Measurements from ENCODE around the gene PDE4D.
"Not testable (repeated sequence)": the region's sequence is repeated elsewhere in the genome, so short reads cannot be mapped to it uniquely, and the experiment has no call there.

DNA sequence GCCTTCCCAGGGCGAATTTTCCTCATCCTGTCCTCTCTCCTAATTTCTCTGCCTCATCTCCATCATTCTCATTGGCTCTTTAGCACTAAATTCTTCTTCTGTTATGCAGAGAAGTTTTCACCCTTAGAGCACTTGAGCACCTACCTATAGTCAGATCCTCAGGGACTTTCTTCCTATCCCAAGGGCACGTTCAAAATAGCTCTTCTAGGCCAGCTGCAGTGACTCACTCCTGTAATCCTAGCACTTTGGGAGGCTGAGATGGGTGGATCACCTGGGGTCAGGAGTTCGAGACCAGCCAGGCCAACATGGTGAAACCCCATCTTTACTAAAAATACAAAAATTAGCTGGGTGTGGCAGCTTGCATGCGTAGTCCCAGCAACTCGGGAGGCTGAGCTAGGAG is 320.0 kb downstream of the PDE4D start:
- not testable (repeated sequence) for TF ChIP-seq CTCF, EP300 (IDR thresholded peaks at IDR 0.05)

All from tibial nerve (tissue), 4 donors.